ENCODE results near the gene HOATZ.

GRCh38 chr11:111540114-111540936 is 25.7 kb downstream of the HOATZ start, which contains the start of gene LAYN:
- TF ChIP-seq POLR2A (IDR thresholded peaks at IDR 0.05) (peak; percentile 50 to 69), EP300 (IDR thresholded peaks at IDR 0.05) (no peak), CTCF (IDR thresholded peaks at IDR 0.05) (no peak)
